GM21737 (cell line): ENCODE measurements around the gene SLC35D1.
"Not testable (repeated sequence)": the region's sequence is repeated elsewhere in the genome, so short reads cannot be mapped to it uniquely, and the experiment has no call there.

Source experiments
- ATAC-seq: cut with Tn5 transposase; IDR thresholded peaks from one replicate; pipeline ENCODE4 v1.9.1; 2021; ENCODE audit warnings: mild to moderate bottlenecking, moderate library complexity; ENCODE audit not compliant: unreplicated experiment

Gene SLC35D1

DNA sequence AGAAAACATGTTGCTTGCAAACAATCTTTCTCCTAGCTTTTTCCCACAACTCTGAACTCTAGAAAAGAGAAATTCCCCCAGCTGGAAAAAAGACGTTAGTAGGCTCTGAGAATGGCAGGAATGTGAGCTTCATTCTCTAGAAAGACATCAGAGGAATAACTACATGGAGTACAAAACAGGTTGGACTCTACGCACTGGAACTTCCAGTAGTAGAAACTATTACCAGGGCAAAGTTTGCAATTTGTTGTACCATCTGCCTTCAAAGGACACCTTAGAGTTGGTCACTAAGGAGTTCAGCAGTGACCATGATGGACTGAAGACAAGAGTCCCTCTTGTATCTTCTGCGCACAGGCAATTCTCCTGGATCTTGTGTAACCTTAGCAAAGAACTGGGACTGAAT lies 60.9 kb downstream of the SLC35D1 start:
- ATAC-seq, result no peak

GRCh38 chr1:66985835-66986234 lies 68.1 kb downstream of the SLC35D1 start:
- no peak for ATAC-seq

DNA sequence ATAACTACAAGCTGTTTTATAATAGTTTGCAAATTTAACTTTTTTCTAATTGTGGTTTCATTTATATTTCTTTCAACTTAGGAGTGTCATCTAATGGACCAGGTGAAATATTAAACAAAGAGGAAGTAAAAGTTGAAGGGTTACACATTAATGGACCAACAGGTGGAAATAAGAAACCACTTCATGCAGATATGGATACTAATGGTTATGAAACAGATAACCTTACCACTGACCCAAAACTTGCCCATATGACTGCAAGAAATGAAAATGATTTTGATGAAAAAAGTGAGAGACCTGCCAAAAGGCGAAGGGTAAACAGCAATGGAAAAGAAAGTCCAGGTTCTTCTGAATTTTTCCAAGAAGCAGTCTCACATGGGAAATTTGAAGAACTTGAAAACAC lies 69.5 kb downstream of the SLC35D1 start:
- peak; percentile 83 for ATAC-seq

GRCh38 chr1:66982561-66983260 lies 71.2 kb downstream of the SLC35D1 start:
- peak; percentile 50 for ATAC-seq

DNA sequence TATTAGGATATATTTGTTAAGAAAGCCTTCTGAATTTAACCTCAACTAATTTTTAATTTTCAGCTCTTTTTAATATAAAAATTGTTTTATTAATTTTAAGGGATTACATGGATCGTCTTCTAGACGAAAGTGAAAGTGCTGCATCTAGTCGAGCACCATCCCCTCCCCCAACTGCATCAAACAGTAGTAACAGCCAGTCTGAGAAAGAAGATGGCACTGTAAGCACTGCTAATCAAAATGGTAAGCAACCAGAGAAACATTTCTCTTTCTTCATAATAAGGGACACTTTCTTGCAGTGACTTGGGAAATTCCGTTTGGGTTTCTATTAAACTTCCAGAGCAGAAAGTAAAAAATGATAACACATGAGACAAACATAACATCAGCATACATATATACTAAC lies 72.3 kb downstream of the SLC35D1 start:
- no peak for ATAC-seq

GRCh38 chr1:66980745-66981367 lies 73.1 kb downstream of the SLC35D1 start:
- ATAC-seq, result no peak

- not testable (repeated sequence) for ATAC-seq
Observed at GRCh38 chr1:66979621-66980020, 74.3 kb downstream of the SLC35D1 start.

DNA sequence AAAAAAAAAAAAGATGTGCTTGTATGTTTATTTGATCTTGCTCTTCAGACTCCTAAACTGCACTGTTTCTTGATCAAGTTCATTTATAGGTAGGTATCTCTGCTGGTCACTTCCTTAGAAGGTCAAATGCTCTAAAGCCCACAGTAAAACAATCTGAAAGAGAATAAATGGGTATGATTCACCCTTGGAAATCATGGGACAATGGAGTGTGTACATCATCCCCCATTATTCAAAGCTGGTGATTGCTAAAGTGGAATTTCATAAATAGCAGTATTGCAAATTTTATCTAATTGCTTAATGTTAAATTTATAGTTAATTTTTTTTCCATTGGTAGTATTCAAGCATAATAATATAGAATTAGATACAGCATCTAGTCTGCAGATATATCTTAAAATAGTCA lies 75.7 kb downstream of the SLC35D1 start:
- ATAC-seq, result no peak

DNA sequence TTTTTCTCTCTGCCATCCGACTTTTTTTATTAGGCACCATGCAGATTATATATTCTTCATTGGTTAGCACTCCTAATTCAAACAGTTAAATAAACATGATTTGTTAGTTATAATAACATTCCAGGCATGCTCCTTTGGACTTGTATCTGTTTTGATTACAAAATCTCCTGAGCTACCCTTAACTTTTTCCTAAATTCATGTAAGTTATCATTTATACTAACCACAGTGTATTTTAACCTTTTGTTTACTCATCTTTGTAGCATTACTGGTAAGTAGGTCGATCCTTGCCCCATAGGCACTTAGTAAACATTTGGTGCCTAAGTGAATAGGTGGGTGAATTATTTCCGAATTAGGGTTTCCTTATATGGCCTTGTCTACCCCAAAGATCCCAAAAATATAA lies 85.4 kb downstream of the SLC35D1 start:
- no peak for ATAC-seq

- ATAC-seq, result not testable (repeated sequence)
Observed at GRCh38 chr1:66966188-66966873, 87.6 kb downstream of the SLC35D1 start.

DNA sequence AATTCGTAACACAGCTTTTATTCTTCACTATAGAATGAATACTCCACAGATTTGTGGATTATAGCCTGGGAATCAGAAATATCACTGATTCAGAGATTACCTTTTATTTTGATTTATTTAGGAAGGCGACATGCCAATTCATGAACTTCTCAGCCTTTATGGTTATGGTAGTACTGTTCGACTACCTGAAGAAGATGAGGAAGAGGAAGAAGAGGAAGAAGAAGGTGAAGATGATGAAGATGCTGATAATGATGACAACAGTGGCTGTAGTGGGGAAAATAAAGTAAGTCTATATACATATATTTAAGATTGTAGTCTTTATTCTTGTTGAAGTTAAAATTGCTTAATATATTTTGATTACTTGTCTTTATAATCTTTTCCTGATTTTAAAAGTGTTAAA lies 96.0 kb downstream of the SLC35D1 start:
- no peak for ATAC-seq

DNA sequence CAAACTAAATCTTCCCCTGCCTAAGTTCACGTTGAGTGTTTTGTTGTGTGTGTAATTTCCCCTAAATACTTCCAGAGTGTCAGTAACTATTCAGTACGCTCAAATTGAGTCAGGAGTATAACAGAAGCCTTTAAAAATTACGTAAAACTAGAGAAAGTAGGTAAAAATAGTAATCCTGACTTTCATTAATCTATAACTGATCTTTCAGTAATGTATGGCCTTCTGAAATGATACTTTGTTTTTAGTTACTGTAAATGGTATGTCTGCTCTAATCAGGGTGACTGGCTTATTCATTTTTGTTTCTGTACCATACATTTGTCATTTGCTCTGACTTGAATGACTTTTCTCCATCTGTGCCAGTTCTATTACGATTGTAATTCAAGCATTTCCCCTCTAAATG lies 99.7 kb downstream of the SLC35D1 start:
- peak; percentile 71 for ATAC-seq

- ATAC-seq, result no peak
Observed at GRCh38 chr1:66951513-66951912, 102.4 kb downstream of the SLC35D1 start.
